GM19467 (cell line): ENCODE data around the gene CUX1.
A peak's percentile ranks its signal among the peaks of the same experiment; 100 is the strongest.

Experiments used
- ATAC-seq: cut with Tn5 transposase; IDR thresholded peaks from one replicate; pipeline ENCODE4 v1.9.1; 2021; ENCODE audit warnings: mild to moderate bottlenecking, moderate library complexity; ENCODE audit not compliant: unreplicated experiment

CUX1 gene

DNA sequence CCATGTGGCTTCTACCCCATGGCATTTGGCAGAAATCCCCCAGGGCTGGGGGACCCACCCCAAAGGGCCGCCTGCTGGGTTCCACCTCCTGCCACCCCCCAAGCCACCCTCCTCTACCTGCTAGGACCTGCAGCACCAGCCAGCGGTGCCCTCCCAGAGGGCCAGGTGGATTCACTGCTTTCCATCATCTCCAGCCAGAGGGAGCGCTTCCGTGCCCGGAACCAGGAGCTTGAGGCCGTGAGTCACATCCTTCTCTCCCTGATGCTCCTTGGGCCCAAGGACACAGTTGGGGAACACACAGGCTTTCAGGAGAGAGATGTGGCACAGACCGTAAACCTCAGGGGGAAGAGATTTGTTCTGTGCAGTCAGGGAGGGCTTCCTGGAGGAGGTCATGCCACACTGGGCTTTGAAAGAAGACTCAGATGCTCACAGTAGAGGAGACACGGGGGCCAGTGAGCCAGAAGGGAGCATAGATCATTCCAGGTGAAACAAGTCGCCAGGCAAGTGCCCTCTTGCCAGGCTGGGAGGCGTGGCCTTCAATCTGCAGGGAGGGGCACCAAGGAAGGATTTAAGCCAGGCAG is 457.8 kb downstream of the CUX1 start:
- no peak for ATAC-seq

DNA sequence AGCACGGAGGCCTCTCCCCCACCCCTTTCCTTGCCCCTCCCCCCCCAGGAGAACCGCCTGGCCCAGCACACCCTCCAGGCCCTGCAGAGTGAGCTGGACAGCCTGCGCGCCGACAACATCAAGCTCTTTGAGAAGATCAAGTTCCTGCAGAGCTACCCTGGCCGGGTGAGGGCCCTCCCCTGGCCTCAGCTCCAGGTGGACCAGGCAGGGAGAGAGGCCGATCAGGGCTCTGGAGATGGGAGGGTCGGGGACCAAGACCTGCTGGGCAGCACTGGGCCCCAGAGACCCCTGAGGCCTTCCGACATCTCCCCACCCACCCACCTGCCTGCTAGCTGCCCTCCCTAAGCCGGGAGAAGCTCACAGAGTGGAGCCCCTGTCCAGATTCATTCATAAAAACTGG is 460.5 kb downstream of the CUX1 start:
- no peak for ATAC-seq

DNA sequence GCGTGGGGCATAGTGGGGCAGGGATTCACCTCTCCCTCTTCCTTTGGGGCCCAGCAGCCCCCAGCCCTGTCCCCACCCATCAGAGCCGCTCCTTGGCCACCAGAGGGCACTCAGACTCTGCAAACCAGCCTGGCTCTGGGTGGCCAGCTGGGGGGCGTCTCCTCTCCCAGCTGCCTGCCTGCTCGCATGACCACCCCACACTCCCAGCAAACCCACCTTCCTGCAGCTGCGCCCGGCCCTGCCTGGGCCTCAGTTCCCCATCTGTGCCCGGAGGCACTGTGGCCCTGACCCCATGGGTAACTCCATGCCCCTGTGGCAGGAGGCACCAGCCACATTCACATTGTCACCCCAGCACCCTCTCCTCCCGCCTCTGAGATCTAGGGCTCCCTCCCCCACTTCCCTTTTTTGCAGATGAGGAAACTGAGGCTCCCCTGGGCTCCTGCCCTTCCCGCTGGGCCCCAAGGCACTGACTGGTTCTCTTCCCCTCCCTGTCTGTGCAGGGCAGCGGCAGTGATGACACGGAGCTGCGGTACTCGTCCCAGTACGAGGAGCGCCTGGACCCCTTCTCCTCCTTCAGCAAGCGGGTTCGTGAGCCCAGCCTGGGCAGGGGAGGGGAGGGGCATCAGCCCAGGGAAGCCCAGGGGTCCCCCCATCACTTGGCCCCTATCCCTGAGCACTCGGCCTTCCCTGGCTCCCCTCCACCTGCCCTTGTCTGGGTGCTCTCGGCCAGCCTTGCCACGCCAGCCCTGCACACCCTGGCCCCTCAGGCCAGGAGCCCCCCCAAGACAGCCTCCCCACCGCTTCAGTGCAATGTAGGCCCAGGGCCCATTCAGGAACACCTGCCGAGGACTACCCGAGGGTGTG is 462.3 kb downstream of the CUX1 start:
- peak; percentile 66 for ATAC-seq

DNA sequence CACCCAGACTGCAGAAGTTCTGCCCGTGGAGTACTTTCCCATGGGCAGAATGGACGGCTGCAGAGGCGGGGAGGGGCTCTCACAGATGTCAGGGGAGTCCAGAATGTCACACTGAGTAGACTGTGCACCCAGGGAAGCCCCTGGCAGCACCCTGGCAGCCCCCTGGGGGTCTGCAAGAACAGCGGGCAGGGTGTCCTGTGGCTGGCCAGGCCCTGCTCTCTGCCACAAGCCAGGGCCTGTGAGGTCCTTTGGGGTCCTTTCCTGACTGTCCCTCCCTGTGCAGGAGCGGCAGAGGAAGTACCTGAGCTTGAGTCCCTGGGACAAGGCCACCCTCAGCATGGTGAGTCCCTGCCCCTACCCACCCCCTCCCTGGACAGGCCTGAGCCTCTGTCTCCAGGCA is 463.1 kb downstream of the CUX1 start:
- no peak for ATAC-seq

DNA sequence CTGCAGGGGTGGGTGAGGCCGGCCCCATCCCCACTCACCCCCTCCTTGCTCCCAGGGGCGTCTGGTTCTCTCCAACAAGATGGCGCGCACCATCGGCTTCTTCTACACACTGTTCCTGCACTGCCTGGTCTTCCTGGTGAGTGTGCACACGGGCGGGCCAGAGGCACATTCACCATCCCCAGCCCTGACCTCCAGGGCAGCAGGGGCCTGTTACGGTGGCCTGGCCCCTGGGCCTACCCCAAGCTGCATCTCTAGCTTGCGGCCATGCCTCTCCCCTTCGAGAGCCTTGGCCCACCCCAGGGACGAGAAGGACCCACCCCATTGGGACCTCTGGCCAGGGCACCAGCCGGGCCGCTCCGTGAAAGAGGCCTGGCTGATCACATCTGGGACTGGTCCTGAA is 464.4 kb downstream of the CUX1 start:
- ATAC-seq = no peak

DNA sequence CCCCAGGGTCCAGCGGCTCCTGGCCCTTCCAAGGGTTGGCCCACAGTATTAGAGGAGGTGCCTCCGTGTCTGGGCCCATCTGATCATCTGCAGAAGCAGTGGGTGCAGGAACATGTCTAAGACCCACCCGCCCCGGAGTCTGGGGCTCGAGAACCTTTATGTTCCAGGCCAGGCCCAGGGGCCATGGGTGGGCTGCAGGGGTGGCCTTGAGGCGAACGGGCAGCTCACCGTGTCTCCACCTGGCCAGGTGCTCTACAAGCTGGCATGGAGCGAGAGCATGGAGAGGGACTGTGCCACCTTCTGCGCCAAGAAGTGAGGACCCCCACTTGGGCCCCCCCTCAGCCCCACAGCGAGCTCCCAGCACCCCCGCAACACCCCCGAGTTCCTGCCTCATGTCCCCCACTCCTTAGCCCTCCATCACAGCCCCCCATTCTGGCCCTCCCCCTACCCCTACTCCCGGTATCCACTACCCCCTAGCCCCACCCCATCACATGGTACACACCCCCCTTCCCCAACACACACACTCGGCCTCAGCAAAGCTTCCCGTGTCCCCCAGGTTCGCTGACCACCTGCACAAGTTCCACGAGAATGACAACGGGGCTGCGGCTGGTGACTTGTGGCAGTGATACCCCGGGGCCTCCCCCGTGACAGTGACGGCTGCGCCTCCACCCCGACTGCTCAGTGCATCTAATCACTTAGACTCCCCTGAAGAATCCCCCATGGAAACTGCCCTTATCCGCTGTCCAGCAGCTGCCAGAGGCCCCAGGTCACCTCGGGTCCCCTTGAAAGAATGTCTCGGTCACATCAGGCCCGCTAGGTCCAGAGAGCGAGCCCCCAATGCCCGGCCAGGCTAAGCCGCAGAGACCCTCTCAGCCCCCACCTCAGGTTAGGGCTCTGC is 465.3 kb downstream of the CUX1 start:
- ATAC-seq = no peak

DNA sequence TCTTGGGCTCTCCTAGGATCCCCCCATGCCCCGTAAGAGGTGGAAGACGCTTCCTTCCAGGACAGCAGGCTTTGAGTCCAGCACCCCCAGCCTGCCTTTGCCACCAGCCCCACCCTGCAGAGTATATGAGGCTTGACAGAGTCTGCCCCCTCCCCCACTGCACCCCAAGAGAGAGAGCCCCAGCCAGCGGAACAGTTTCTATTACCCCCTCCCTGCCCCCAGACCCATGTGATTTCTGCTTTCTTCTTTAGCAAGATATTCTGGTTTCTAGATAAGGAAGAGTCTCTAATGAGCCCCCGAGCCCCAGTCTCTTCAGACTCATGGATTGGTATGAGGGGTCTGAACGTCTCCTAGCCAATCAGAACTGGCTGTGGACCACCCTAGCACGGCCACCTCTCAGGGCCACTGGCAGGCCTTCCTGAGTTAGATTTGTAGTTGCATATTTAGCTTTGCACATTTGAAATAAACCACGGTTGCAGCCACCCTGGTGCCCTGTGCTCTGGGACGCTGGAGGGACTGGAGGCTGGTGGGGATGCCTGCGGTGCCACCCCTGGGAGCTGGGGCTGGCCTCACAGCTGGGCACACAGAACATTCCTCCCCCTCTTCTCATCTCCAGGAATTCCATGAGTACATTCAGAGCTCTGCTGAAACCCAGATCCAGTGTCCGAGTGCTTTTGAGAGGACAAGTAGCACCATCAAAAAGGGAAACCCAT is 466.2 kb downstream of the CUX1 start:
- ATAC-seq = no peak

DNA sequence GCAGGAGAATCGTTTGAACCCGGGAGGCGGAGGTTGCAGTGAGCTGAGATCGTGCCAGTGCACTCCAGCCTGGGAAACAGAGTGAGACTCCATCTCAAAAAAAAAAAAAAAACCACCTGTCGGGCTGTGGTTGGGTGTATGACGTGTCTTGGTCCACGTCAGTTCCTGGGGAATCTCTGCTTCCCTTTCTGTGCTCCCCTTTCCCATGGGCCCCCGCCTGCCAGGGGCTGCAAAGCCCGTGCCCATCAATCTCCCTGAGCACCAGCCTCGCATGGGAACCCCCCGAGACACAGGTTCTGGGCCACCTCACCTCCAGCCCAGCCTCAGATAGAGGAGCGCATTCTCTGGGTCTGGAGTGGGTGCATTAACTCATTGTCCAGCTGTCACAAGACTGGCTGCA is 467.0 kb downstream of the CUX1 start:
- ATAC-seq = no peak

DNA sequence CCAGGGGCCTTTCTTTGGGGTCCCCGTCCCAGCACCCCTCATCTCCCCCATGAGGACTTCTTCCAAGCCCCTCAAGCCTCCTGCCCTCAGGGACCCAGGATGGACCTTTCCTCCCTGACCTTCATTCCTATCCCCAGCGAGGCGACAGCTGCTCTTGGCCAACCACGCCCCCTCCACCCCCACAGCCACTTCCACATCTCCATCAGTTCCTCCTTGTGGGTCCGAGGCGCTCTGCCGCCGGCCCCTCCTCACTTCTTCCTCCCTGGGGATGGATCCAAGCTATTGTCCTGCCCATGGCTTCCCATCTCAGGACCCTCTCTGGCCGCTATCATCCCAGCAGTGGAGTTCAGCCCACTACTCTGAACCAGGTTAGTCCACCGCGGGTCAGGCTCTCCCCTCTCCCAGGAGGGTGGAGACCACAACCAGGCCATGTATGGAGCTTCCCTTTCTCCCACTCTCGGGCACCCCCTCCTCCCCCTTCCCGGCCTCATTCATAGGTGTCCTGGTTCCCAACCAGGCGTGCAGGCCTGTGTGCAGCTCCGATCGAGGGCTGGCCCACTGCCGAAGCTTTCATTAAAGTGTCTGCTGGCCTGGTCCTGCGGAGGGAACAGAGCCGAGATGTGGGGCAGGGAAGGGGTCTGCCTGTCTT is 467.6 kb downstream of the CUX1 start:
- ATAC-seq = no peak

DNA sequence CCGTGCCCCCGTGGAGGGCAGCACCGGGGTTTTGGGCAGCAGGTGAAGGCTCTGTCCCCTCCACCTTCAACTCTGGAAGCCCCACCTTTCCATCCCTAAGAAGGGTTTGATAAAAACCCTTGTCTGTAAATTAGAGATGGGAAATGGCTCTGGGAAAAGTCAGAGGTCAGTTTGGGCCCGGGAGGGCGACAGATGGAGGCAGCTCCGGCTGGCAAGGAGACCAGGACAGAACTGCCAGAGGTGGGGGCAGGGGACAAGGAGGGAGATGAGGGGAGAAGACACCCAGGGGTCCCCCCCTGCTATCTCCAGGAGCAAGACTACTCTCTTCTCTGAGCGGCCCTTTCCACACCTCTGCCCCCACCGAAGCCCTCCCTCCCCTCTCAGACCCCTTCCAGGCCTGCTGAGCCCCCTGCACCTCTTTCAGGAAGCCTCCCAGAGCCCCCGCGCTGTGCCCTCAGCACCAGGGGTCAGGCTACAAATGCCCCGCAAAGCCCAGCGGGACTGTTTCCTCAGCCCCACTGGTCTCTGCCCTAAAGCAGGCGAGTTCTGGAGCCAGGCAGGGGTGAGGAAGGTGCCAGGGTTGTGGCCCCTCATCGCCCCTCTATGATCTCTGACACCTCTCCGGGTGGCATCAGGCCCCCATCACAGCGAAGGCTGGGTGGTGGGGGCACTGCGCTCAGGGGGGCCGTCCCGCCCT is 468.3 kb downstream of the CUX1 start:
- no peak for ATAC-seq

DNA sequence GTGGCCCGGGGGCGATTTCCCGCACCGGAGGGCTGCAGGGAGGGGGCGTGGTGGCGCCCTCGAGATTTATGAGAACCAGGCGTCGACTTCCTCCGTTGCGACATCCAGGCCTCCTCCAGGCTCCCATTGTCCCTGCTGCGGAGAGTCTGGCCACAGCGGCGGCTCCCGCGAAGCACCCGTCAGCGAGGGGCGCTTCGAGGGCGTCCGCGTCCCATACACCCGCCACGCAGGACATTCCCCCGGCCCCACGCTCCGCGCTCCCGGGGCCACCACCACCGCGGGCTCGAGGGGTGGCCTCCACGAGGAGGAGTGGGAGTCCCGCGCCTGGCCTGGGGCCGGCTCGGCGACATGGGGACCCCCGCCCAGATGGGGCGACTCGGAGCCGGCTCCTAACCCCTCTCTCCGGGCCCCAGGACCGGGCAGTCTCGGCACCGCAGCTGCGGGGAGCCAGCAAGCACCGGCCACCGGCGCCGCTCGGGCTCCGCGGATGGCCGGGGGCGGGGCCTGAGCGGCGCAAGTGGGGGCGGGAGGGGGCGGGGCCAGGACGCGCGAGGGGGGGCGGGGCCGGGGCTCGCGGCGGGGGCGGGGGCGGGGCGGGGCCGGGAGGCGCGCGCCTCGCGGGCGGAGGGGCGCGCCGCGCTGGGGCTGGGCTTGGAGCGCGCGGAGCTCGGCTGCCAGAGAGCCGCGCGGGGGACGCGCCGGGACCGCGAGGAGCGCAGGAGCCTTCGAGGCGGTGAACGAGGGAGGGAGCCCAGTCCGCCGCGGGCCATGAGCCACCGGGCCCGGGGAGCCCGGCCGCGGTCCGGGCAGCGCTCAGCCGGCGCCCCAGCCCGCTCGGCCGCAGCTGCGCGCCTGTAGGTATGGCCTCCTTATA is 469.0 kb downstream of the CUX1 start, which contains the start of gene SH2B2:
Gene SH2B2 (plus strand): TSS at position 632 of the 874 bp plus-strand sequence. CDS start 13,683 bp downstream, outside the sequence.
- ATAC-seq = no peak

DNA sequence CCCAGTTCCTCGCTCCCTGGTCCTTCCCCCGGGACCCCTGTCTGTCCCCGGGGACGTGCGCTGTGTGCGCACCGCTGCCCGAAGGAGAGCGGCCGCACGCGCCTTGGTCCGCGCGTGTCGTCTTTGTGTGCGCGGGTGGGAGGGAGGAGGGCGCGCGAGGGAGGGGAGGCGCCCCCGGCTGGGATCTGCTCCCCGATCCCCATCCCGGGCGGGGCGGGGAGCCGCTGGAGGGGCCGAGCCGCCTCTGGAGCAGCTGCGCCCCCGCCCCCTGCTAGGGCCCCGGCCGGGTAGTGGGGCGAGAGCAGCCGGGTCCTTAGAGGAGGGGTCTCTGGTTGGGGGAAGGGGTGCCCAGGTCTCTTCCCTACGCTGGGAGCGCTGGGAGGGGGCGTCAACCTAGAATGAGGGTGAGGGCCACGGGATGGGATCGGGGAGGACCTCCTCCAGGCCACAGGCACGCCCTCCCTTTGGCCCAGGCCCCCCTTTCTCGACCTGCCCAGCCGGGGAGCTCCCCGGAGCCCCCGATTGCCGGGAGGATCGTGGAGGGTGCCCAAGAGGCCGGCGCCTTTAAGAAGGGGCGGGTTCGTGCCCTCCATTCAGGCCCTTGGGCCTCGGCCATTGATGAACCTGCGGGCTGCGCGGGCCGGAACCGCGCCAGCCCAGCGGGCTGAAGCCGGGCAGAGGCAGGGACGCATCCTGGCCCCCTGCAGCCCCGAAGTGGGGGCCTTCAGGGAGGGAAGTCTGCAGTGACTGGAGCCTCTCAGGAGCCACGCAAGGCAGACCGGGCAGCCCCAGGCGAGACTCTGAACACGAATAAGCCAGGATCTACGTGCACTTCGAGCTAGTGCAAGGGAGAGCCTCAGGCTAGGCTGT is 469.9 kb downstream of the CUX1 start:
- ATAC-seq = no peak

DNA sequence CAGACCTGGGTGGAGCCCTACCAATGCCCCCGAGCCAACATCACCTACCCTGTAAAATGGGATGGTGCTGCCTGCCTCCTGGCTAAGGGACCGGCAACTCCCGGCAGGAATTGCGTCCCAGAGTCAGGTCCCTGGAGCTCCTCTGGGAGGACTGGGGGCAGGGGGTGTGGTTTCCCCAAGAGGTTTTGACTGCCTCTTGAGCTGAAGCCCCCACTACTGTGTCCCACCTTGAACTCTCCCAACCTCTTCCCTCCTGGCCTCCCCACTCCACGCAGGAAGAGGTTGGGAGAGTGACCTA is 470.5 kb downstream of the CUX1 start:
- no peak for ATAC-seq

DNA sequence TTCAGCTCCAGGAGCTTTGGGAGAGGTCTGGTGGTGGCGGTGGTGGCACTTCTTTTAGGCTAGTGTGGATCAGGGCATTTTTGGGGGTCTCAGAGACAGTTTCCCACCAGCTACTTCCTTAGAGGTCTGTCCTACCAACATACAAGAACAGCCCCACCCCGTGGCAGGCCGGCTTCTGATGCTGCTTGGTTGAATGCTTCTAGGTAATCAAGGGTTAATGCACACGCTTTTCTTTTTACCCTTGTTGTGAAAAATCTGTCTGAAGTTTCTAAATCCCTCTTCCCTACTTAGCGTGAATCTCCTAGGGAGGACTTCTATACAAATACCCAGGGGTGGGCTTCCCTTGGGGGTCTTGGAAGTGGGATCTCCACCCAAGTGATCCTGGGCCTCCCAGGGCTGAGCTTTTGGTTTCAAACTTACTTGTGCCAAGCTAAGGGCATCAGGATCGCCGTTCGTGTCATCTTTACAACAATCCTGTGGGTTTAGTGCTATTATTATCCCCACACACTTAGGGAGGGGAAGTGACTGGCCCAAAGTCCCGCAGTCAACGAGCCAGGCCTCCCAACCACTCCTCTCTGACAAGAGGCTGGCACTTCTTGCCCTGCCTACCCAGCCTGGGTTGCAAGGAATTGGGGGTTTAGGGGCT is 471.0 kb downstream of the CUX1 start:
- ATAC-seq = no peak

DNA sequence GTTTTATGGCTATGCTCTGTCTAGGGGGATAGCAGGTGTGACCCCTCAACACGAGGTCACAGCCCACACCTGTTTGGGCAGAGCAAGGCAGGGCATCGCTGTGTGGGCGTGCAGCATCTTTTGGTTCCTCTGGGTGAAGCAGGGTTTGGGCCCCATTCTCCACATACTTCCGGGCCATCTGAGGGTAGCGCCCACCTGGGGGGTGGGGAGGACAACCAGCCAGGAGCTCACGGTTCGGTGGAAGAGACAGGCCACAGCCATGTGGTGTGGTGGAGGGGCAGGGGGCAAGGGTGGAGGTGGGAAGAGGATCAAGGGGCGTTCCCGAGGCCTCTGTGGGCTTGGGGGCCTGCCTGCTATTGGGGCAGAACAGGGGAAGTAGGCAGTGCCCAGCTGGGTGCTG is 471.6 kb downstream of the CUX1 start:
- no peak for ATAC-seq

DNA sequence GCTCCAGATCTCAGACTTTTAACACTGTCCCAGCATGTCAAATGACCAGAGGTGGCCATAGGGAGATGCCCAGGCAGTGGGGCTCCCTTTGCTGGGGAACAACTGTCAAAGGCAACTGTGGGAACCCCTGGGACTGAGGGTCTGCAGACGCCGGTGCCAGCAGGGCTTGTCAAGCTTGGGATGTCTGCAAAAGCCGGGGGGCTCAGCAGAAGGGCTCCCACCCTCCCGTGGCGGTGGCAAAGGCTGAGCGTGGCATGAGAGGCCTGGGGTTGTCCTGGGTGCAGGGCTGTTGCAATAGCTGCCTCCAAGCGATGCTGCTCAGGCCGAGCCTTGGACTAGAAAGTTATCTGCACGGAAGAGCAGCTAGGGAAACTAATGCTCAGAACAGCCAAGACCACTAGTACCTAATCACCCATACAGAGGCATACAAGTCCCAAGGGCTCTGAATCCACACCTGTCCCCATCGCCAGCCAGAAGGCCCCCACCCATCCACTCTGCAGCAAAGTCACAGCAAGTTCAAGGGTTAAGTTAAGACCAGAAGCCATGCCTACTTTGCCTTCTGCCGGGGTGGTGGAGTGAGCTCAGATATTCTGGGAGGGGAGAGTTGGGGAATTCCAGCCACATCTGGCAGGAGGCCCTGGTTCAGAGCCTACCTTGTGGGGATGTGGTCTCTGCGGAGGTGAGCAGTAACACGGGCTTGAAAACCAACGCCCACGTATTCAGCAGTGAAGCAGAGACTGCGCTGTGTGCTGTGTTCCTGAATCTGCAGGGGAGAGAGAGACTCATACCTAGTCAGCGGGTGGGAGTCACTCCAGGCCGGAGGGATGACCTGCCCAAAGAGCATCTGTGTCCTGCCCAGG is 473.9 kb downstream of the CUX1 start:
- no peak for ATAC-seq

DNA sequence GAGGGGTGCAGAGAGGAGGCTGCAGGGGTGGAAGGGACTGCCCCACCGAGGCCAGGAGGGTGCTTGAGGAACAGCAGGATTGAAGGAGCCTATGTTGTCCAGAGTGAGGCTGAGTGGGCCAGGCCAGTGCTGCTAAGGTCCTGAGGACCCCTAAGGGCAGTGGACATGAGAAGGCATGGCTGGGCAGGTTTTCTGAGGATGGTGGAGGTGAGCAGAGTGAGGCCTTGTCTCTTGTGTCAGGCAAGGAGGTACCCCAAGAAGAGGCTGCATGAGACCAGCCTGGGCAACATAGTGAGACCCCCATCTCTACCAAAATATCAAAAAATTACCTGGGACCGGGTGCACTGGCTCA is 474.5 kb downstream of the CUX1 start:
- ATAC-seq = no peak
